Trophoblast cell (in vitro differentiated cells and primary cell): ENCODE measurements around the gene TEX38.
"Not testable (repeated sequence)": the region's sequence is repeated elsewhere in the genome, so short reads cannot be mapped to it uniquely, and the experiment has no call there.

Source experiments
- DNase-seq, 2 donors: peaks; one replicate each; pipeline ENCODE4 v3.0.0-alpha.2; 2016
- H2AFZ ChIP-seq: 2 replicates; pipeline ENCODE4 v1.6.1; 2013; ENCODE audit warnings: low read length, moderate library complexity, mild to moderate bottlenecking; ENCODE audit not compliant: insufficient read depth, poor library complexity
- H2AK5ac ChIP-seq: 2 replicates; pipeline ENCODE4 v1.6.1; 2013; ENCODE audit warnings: mild to moderate bottlenecking, low read length
- H2BK120ac ChIP-seq: 2 replicates; pipeline ENCODE4 v1.6.1; 2013; ENCODE audit warnings: low read length, mild to moderate bottlenecking, moderate library complexity; ENCODE audit not compliant: insufficient read depth, poor library complexity
- H2BK12ac ChIP-seq: 2 replicates; pipeline ENCODE4 v1.6.1; 2013; ENCODE audit warnings: mild to moderate bottlenecking, low read length, moderate library complexity
- H2BK5ac ChIP-seq: 2 replicates; pipeline ENCODE4 v1.6.1; 2013; ENCODE audit warnings: low read length, low read depth, moderate library complexity, mild to moderate bottlenecking; ENCODE audit not compliant: poor library complexity
- H3K14ac ChIP-seq: 2 replicates; pipeline ENCODE4 v1.6.1; 2013; ENCODE audit warnings: mild to moderate bottlenecking, low read length
- H3K18ac ChIP-seq: 2 replicates; pipeline ENCODE4 v1.6.1; 2013; ENCODE audit warnings: mild to moderate bottlenecking, low read length
- H3K23ac ChIP-seq: 2 replicates; pipeline ENCODE4 v1.6.1; 2013; ENCODE audit warnings: low read length
- H3K27ac ChIP-seq: 2 replicates; pipeline ENCODE4 v1.5.1; 2013; ENCODE audit warnings: low read depth, mild to moderate bottlenecking, inconsistent platforms, low read length, moderate library complexity
- H3K27me3 ChIP-seq: 2 replicates; pipeline ENCODE4 v1.6.1; 2013; ENCODE audit warnings: inconsistent platforms, mild to moderate bottlenecking, low read length, moderate library complexity; ENCODE audit not compliant: insufficient read depth
- H3K36me3 ChIP-seq, 2 experiments: 1 replicate in 1 of 2; 2 replicates in 1 of 2; pipeline ENCODE4 v1.6.1; 2013; ENCODE audit warnings: low read length in 2 of 2, mild to moderate bottlenecking in 2 of 2, moderate library complexity in 1 of 2; ENCODE audit not compliant: insufficient read depth in 2 of 2, control insufficient read depth in 1 of 2
- H3K4ac ChIP-seq: 2 replicates; pipeline ENCODE4 v1.6.1; 2013; ENCODE audit warnings: low read depth, mild to moderate bottlenecking, low read length, moderate library complexity
- H3K4me1 ChIP-seq, 2 experiments: 1 replicate in 1 of 2; 2 replicates in 1 of 2; pipeline ENCODE4 v1.6.1; 2013; ENCODE audit warnings: low read length in 2 of 2, mild to moderate bottlenecking in 2 of 2, moderate library complexity in 1 of 2; ENCODE audit not compliant: insufficient read depth in 2 of 2, control insufficient read depth in 1 of 2
- H3K4me2 ChIP-seq: 2 replicates; pipeline ENCODE4 v1.6.1; 2013; ENCODE audit warnings: inconsistent platforms, mild to moderate bottlenecking, low read length, moderate library complexity
- H3K4me3 ChIP-seq: 2 replicates; pipeline ENCODE4 v1.5.1; 2013; ENCODE audit warnings: mild to moderate bottlenecking, low read depth, low read length, inconsistent platforms
- H3K79me1 ChIP-seq: one replicate; pipeline ENCODE4 v1.6.1; 2013; ENCODE audit warnings: low read length
- H3K79me2 ChIP-seq: 2 replicates; pipeline ENCODE4 v1.6.1; 2013; ENCODE audit warnings: low read length, mild to moderate bottlenecking; ENCODE audit not compliant: control insufficient read depth, insufficient read depth, poor library complexity
- H3K9ac ChIP-seq: 2 replicates; pipeline ENCODE4 v1.6.1; 2013; ENCODE audit warnings: mild to moderate bottlenecking, low read length
- H3K9me3 ChIP-seq: 2 replicates; pipeline ENCODE4 v1.6.1; 2013; ENCODE audit warnings: low read depth, mild to moderate bottlenecking, control low read depth, inconsistent platforms, low read length; ENCODE audit not compliant: insufficient read depth
- H4K12ac ChIP-seq: 2 replicates; pipeline ENCODE4 v1.6.1; 2013; ENCODE audit warnings: low read depth, mild to moderate bottlenecking, low read length, moderate library complexity
- H4K8ac ChIP-seq: 2 replicates; pipeline ENCODE4 v1.6.1; 2013; ENCODE audit warnings: low read depth, mild to moderate bottlenecking, low read length, moderate library complexity
- H4K91ac ChIP-seq: one replicate; pipeline ENCODE4 v1.6.1; 2013; ENCODE audit warnings: low read depth, mild to moderate bottlenecking, low read length, moderate library complexity
- WGBS: extraction: QIAGEN DNeasy Blood & Tissue Kit; methylation state at CpG from one replicate; pipeline ENCODE4 v1.1.7; 2013; ENCODE audit warnings: missing lambda C conversion rate; ENCODE audit not compliant: insufficient read length, insufficient coverage; ENCODE audit errors: extremely low coverage; 5-methylcytosine and 5-hydroxymethylcytosine counted together

The TEX38 gene

DNA sequence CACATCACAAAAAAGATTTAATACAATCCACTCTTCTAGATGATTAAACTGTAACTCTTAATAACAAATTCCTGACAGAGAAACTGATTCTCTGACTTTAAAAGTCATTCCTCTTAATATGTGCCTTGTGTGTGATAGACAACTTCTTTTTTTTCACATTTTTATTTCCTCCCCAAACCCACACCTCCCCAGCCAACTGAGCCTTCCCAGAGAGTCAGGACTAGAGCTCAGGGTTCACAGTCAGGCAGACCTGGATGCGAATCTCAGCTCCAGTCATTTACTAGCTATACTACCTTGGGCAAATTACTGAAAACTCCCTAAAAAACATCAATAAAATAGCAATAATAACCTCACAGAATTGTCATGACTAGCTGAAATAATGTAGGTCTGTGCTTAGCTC lies 17.6 kb upstream of the TEX38 start:
- H3K79me1 ChIP-seq = no peaks in the 10 kb centered on the region
- H3K18ac ChIP-seq = no peak overlapping the region
- no peak overlapping the region for H4K91ac ChIP-seq
- DNase-seq = no peak
- H3K9ac ChIP-seq = no peak overlapping the region
- no peak overlapping the region for H3K4me3 ChIP-seq
- H2AFZ ChIP-seq = no peak overlapping the region
- H3K36me3 ChIP-seq = peaks cover 0 to 5% of the 10 kb centered on the region in 2 experiments
- H3K4me1 ChIP-seq = no peaks in the 10 kb centered on the region
- H4K12ac ChIP-seq = no peak overlapping the region
- H3K14ac ChIP-seq = no peak overlapping the region
- H3K4ac ChIP-seq = no peak overlapping the region
- no CpG with 5 or more reads among the region's 1 CpG for WGBS
- no peak overlapping the region for H4K8ac ChIP-seq
- no peak overlapping the region for H3K23ac ChIP-seq
- H2BK120ac ChIP-seq = no peak overlapping the region
- H3K27me3 ChIP-seq = no peaks in the 10 kb centered on the region
- H3K27ac ChIP-seq = no peak overlapping the region
- H2BK12ac ChIP-seq = no peak overlapping the region
- no peak overlapping the region for H2AK5ac ChIP-seq
- H2BK5ac ChIP-seq = no peak overlapping the region
- no peaks in the 10 kb centered on the region for H3K79me2 ChIP-seq
- H3K4me2 ChIP-seq = no peak overlapping the region
- no peaks in the 10 kb centered on the region for H3K9me3 ChIP-seq

GRCh38 chr1:46654698-46655097 lies 17.0 kb upstream of the TEX38 start:
- H3K27ac ChIP-seq, H3K27me3 ChIP-seq, H3K36me3 ChIP-seq, H3K18ac ChIP-seq, H4K91ac ChIP-seq, H2BK5ac ChIP-seq, H2BK12ac ChIP-seq, H3K9me3 ChIP-seq, H3K9ac ChIP-seq, H3K23ac ChIP-seq, H2AK5ac ChIP-seq, H3K4me1 ChIP-seq, H3K14ac ChIP-seq, H2BK120ac ChIP-seq, H3K4me3 ChIP-seq, H4K12ac ChIP-seq, H4K8ac ChIP-seq, DNase-seq, H3K79me2 ChIP-seq, H3K79me1 ChIP-seq, H2AFZ ChIP-seq, H3K4me2 ChIP-seq, H3K4ac ChIP-seq: not testable (repeated sequence)
- WGBS = no CpG with 5 or more reads among the region's 2 CpGs

DNA sequence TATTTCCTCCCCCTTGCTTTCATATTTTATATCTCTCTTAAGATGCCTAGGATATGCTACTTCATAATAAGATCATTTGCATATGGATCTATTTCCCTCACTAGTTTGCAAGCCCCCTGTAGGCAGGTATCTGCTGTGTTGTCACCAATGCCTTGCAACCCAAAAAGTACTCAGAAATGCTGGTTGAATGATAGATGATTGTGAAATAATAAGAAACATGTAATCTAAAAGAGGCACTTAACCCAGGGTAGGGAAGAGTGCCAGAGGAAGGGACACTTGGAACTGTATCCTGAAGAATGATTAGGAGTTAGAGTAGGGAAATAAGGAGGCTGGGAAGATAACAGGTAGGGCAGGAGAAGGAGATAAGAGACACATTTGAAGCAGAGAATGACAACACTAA lies 15.8 kb upstream of the TEX38 start:
- H3K4ac ChIP-seq = no peak overlapping the region
- H4K8ac ChIP-seq = no peak overlapping the region
- H2AK5ac ChIP-seq = no peak overlapping the region
- no peak overlapping the region for H4K12ac ChIP-seq
- H2BK5ac ChIP-seq = no peak overlapping the region
- H2AFZ ChIP-seq = no peak overlapping the region
- no peak overlapping the region for H3K18ac ChIP-seq
- no peak overlapping the region for H3K14ac ChIP-seq
- H4K91ac ChIP-seq = no peak overlapping the region
- no peaks in the 10 kb centered on the region for H3K79me1 ChIP-seq
- no peaks in the 10 kb centered on the region for H3K9me3 ChIP-seq
- H3K27ac ChIP-seq = no peak overlapping the region
- H3K4me3 ChIP-seq = no peak overlapping the region
- H3K36me3 ChIP-seq = peaks cover 0 to 2% of the 10 kb centered on the region in 2 experiments
- no peak for DNase-seq
- no peak overlapping the region for H2BK12ac ChIP-seq
- no peaks in the 10 kb centered on the region for H3K4me1 ChIP-seq
- no peaks in the 10 kb centered on the region for H3K27me3 ChIP-seq
- H2BK120ac ChIP-seq = no peak overlapping the region
- no peak overlapping the region for H3K4me2 ChIP-seq
- H3K9ac ChIP-seq = no peak overlapping the region
- H3K79me2 ChIP-seq = no peaks in the 10 kb centered on the region
- H3K23ac ChIP-seq = no peak overlapping the region

- Histone ChIP-seq H3K27me3 (no peaks in the 10 kb centered on the region), H3K36me3 (peaks cover 0 to 2% of the 10 kb centered on the region in 2 experiments), H3K14ac (no peak overlapping the region), H3K79me1 (no peaks in the 10 kb centered on the region), H3K27ac (no peak overlapping the region), H4K91ac (no peak overlapping the region), H2BK5ac (no peak overlapping the region), H3K4ac (no peak overlapping the region), H2BK120ac (no peak overlapping the region), H3K4me2 (no peak overlapping the region), H3K79me2 (no peaks in the 10 kb centered on the region), H3K9me3 (no peaks in the 10 kb centered on the region), H4K12ac (no peak overlapping the region), H4K8ac (no peak overlapping the region), H3K9ac (no peak overlapping the region), H3K4me1 (no peaks in the 10 kb centered on the region), H2AK5ac (no peak overlapping the region), H3K4me3 (no peak overlapping the region), H2AFZ (no peak overlapping the region), H3K23ac (no peak overlapping the region), H2BK12ac (no peak overlapping the region), H3K18ac (no peak overlapping the region)
- no peak for DNase-seq
- no CpG with 5 or more reads among the region's 2 CpGs for WGBS
Measured at GRCh38 chr1:46656643-46657042, 15.0 kb upstream of the TEX38 start.
